ENCODE results near the gene NHS. TPM values are rescaled to one million over a fixed set of nuclear protein-coding genes. Genes with fewer than 3 reads are reported as not detected.

Gene NHS
- total RNA-seq, 1 donor from 2014 or later: 14.9 TPM

GRCh38 chrX:17779434-17779833 lies 404.4 kb downstream of the NHS start:
- DNase-seq (ENCODE audit: low spot score): no peak
- no peaks in the 10 kb centered on the region for H3K36me3 Mint-ChIP-seq (ENCODE audit: low read depth)
- no peak for TF ChIP-seq CTCF (IDR thresholded peaks at IDR 0.05)
- H3K27ac Mint-ChIP-seq (ENCODE audit: unreplicated experiment): no peak overlapping the region
- no peak overlapping the region for H3K4me3 Mint-ChIP-seq (ENCODE audit: unreplicated experiment)
- H3K9me3 Mint-ChIP-seq (ENCODE audit: low read depth): peaks cover 4% of the 10 kb centered on the region
- peaks cover 12% of the 10 kb centered on the region for H3K27me3 Mint-ChIP-seq (ENCODE audit: low read depth)
- no peaks in the 10 kb centered on the region for H3K4me1 Mint-ChIP-seq (ENCODE audit: low read depth)

Small RNAs within 50 kb of the gene (microRNA-seq; reads per million reads assigned to microRNA genes)
- gene MIR4768 (ENCODE audit: borderline number of aligned reads): not detected
